Activated CD4-positive, alpha-beta T cell treated with anti-CD3 and anti-CD28 coated beads, Interleukin-10, Interleukin-2, amounts not matched to agents 100 ng/mL and 50 ng/mL, durations not matched to agents 16 hours and 8 hours (primary cell): ENCODE results near the gene PDCD1LG2.
"Not testable (repeated sequence)": the region's sequence is repeated elsewhere in the genome, so short reads cannot be mapped to it uniquely, and the experiment has no call there.

ENCODE experiments used
- DNase-seq: peaks from one replicate; pipeline ENCODE4 v3.0.0-alpha.2; 2020

Gene PDCD1LG2

GRCh38 chr9:5569891-5570290 lies 59.6 kb downstream of the PDCD1LG2 start:
- no peak for DNase-seq

GRCh38 chr9:5571629-5572232 lies 61.4 kb downstream of the PDCD1LG2 start:
- DNase-seq = no peak

GRCh38 chr9:5574097-5574496 lies 63.8 kb downstream of the PDCD1LG2 start:
- DNase-seq = no peak

GRCh38 chr9:5575000-5575399 lies 64.7 kb downstream of the PDCD1LG2 start:
- DNase-seq = no peak

GRCh38 chr9:5577225-5577624 lies 66.9 kb downstream of the PDCD1LG2 start:
- no peak for DNase-seq

- peak; percentile 22 for DNase-seq
Observed at GRCh38 chr9:5578018-5578697, 67.8 kb downstream of the PDCD1LG2 start.

- DNase-seq = no peak
Observed at GRCh38 chr9:5578698-5579085, 68.4 kb downstream of the PDCD1LG2 start.

GRCh38 chr9:5579881-5580280 lies 69.5 kb downstream of the PDCD1LG2 start:
- peak; percentile 38 for DNase-seq

GRCh38 chr9:5580650-5581049 lies 70.3 kb downstream of the PDCD1LG2 start:
- DNase-seq = no peak

GRCh38 chr9:5581706-5582105 lies 71.4 kb downstream of the PDCD1LG2 start:
- DNase-seq = not testable (repeated sequence)

- DNase-seq = peak; percentile 46
Observed at GRCh38 chr9:5582835-5583195, 72.5 kb downstream of the PDCD1LG2 start.

- DNase-seq = peak; percentile 53
Observed at GRCh38 chr9:5586391-5586802, 76.1 kb downstream of the PDCD1LG2 start.

- DNase-seq = peak; percentile 70
Observed at GRCh38 chr9:5587024-5587423, 76.7 kb downstream of the PDCD1LG2 start.

- DNase-seq = no peak
Observed at GRCh38 chr9:5592231-5592630, 81.9 kb downstream of the PDCD1LG2 start.

- DNase-seq = no peak
Observed at GRCh38 chr9:5592904-5593303, 82.6 kb downstream of the PDCD1LG2 start.

- peak; percentile 53 for DNase-seq
Observed at GRCh38 chr9:5593904-5594303, 83.6 kb downstream of the PDCD1LG2 start.

- DNase-seq = no peak
Observed at GRCh38 chr9:5596173-5596572, 85.8 kb downstream of the PDCD1LG2 start.

- DNase-seq = peak; percentile 34
Observed at GRCh38 chr9:5608298-5609225, 98.2 kb downstream of the PDCD1LG2 start.

- DNase-seq = no peak
Observed at GRCh38 chr9:5609226-5609596, 98.9 kb downstream of the PDCD1LG2 start.

GRCh38 chr9:5610491-5610890 lies 100.2 kb downstream of the PDCD1LG2 start:
- DNase-seq = no peak

GRCh38 chr9:5611321-5612184 lies 101.2 kb downstream of the PDCD1LG2 start:
- no peak for DNase-seq

GRCh38 chr9:5612185-5612530 lies 101.8 kb downstream of the PDCD1LG2 start:
- DNase-seq = no peak

- peak; percentile 57 for DNase-seq
Observed at GRCh38 chr9:5614192-5614591, 103.9 kb downstream of the PDCD1LG2 start.
